ENCODE data around the gene TBL1X.
"Not testable (repeated sequence)": the region's sequence is repeated elsewhere in the genome, so short reads cannot be mapped to it uniquely, and the experiment has no call there.

Gene TBL1X

GRCh38 chrX:9431281-9431680 lies 33.6 kb upstream of the TBL1X start:
- no peak for TF ChIP-seq CTCF (IDR thresholded peaks at IDR 0.05; ENCODE audit: low read depth, low read length)
- H3K4me3 ChIP-seq (ENCODE audit: low read depth, low read length) = no peak overlapping the region

DNA sequence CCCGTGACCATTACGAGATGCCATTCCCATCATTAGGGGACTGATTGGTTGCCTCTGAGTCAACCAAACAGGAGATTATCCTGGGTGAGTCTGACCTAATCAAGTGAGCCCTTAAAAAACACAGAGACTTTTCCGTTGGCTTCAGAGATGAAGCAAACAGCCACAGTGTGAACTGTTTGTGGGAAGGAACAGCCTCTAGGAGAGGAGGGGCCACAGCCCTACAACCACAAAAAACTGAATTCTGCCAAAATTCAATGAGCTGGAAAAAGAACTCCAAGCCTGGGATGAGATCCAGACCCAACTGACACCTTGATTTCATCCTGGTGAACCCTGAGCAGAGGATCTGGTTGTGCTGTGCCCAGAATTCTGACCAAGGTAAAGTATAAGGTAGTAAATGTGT lies 31.3 kb upstream of the TBL1X start:
- TF ChIP-seq CTCF (IDR thresholded peaks at IDR 0.05; ENCODE audit: low read depth, low read length) = no peak
- no peak overlapping the region for H3K4me3 ChIP-seq (ENCODE audit: low read depth, low read length)

GRCh38 chrX:9434051-9434550 lies 30.8 kb upstream of the TBL1X start:
- H3K4me3 ChIP-seq (ENCODE audit: low read depth, low read length) = no peak overlapping the region
- TF ChIP-seq CTCF (IDR thresholded peaks at IDR 0.05; ENCODE audit: low read depth, low read length) = no peak

GRCh38 chrX:9435086-9435485 lies 29.8 kb upstream of the TBL1X start:
- H3K4me3 ChIP-seq (ENCODE audit: low read depth, low read length) = not testable (repeated sequence)

GRCh38 chrX:9436812-9437211 lies 28.0 kb upstream of the TBL1X start:
- no peak overlapping the region for H3K4me3 ChIP-seq (ENCODE audit: low read depth, low read length)
- no peak for TF ChIP-seq CTCF (IDR thresholded peaks at IDR 0.05; ENCODE audit: low read depth, low read length)

- no peak overlapping the region for H3K4me3 ChIP-seq (ENCODE audit: low read depth, low read length)
- no peak for TF ChIP-seq CTCF (IDR thresholded peaks at IDR 0.05; ENCODE audit: low read depth, low read length)
Measured at GRCh38 chrX:9438933-9439494, 25.8 kb upstream of the TBL1X start.

- no peak overlapping the region for H3K4me3 ChIP-seq (ENCODE audit: low read depth, low read length)
- TF ChIP-seq CTCF (IDR thresholded peaks at IDR 0.05; ENCODE audit: low read depth, low read length) = no peak
Measured at GRCh38 chrX:9440116-9440844, 24.6 kb upstream of the TBL1X start.

All from WI38 (cell line).